Activated CD4-positive, alpha-beta T cell treated with anti-CD3 and anti-CD28 coated beads, Interleukin-2, amount 10 ng/mL, durations not matched to agents 24 days and 14 days (primary cell): Measurements from ENCODE around the gene IGFL1. TPM values are rescaled to one million over a fixed set of nuclear protein-coding genes. Genes with fewer than 3 reads are reported as not detected.

Experiments
- total RNA-seq: library from RNA; stranded (reverse); gene quantifications from 2 replicates; pipeline ENCODE4 v1.2.3, GENCODE V29; 2022

IGFL1 gene
- total RNA-seq, 1 donor from 2014 or later, result not detected

Other genes starting within 250 kb of the IGFL1 start
- gene CCDC61, start 234.3 kb upstream of the IGFL1 start, total RNA-seq, result 23.1 and 30.1 TPM in 2 replicates
- gene PGLYRP1, start 206.7 kb upstream of the IGFL1 start, total RNA-seq, result not detected in 2 replicates
- not detected in 2 replicates for gene IGFL4, start 188.7 kb upstream of the IGFL1 start, total RNA-seq
- gene IGFL3, start 105.1 kb upstream of the IGFL1 start, total RNA-seq, result not detected in 2 replicates
- gene IGFL2, start 81.5 kb upstream of the IGFL1 start, total RNA-seq, result 0.33 and 0.40 TPM in 2 replicates
- gene HIF3A, start 67.3 kb downstream of the IGFL1 start, total RNA-seq, result not detected in 2 replicates
- 160 and 169 TPM in 2 replicates for gene PPP5C, start 117.3 kb downstream of the IGFL1 start, total RNA-seq
- not detected in 2 replicates for gene CCDC8, start 183.8 kb downstream of the IGFL1 start, total RNA-seq
- gene PNMA8C, start 199.2 kb downstream of the IGFL1 start, total RNA-seq, result not detected in 2 replicates
- not detected in 2 replicates for gene PNMA8A, start 241.8 kb downstream of the IGFL1 start, total RNA-seq